DMS 273 treated with DMSO at 0.1 percent for 48 hours (cell line): ENCODE data around the gene BCAR3.

Experiments
- DNase-seq: peaks from one replicate; lab custom pipeline; 2025; lab: John Stamatoyannopoulos, UW

The BCAR3 gene

DNA sequence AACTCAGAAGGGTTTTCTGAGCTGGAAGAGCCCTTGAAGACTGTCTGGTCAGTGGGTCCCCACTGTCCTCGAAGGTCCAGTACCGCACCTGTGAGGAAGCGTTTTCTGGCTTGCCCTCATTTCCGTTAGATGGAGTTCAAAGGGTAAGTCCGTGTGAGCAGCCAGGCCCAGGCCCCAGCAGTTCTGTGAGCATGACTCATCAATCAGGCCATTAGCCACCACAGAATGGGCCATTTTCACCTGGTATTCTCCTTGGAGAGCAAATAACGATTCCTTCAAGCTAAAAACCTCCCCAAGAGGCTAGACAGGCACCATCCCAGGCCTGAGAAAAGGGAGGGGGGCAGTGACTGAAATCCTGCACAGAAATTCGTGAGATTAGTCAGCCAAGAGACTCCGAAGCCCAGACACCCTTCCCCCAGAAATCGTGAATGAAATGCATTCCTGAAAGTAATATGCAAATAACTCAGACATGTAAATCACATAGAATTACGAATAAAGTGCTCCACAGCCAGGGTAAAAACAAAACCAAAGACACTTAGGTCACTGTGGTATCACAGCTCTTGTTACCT lies 66.0 kb downstream of the BCAR3 start:
- no peak for DNase-seq

DNA sequence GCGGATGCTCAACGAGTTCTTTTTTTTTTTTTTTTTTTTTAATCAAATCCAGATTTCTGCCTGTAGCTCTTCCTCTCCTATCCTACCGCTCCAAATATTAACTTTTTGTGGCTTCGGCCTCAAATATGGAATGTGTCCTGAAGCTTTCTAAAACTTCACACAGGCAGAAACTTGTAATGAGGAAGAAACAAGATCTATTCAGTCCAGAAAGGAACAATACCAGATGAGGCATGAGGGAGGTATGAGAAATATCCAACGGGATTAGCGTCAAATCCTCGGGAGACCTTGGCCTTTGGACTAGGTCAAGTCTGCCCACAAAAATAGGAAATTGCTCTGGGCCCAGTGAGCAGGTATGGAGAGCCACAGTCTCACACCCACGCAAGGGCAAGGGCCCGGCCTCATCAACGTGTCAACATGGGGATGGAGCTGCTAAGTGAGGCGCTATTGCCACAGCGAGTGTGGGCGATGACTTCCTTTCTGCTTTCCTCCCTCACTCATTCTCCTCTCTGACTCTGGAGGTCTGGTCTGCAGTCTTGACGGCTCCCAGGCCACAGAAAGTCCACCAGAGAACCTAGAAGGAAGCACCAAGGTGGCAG lies 66.6 kb downstream of the BCAR3 start:
- DNase-seq = no peak

DNA sequence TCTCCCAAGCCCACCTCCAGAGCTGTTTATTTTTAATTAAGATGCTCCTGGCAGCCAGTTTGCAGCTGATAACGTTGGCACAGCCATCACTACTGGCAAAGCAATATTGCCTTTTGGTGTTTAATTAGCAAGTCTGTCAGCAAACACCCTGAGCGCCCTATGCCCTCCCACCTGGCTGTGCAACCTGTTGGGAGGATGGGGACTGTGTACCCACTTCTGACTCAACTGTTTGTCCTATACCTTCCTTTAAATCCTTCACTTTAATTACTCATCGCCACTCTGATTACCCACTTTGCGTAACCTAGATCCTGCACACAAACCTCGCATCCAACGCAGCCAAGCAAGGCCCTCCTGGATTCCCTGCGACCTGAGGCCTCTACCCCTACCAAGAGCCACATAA lies 67.1 kb downstream of the BCAR3 start:
- no peak for DNase-seq

DNA sequence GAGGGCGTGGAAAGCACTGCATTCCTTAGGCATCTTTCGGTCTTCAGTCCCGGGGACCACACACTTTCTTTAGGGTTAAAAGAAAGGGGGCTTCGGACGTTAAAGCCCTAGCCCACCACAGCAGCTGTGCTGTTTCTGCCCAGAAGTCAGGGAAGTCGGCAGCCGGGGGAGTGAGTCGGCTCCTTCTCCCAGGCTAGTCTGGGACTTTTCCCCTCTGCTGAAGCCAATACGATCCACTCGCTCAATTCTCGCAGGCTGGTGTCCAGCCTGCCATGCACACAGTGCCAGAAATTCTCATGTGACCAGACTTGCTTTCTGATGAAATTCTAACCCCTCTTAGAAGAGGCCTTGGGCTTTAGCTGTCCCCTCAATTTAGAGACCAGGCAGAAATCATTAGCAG lies 67.7 kb downstream of the BCAR3 start:
- no peak for DNase-seq

DNA sequence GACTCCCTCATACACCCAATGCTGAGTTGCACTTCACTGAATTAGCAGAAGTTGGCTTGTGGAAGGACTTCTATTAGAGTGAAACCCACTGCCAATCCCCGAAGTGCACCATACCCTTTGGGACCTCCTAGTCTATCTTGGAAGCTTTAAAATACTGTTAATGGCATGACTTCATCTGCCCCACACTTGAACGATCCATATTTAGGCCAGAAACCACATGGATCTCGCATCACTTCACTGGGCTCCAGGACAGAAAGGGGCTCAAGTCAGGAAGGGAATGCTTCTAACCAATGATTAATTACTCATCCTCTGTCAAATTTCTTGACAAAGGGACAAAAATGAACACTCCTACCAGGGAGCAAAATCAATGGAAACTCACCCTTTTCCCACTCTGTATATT lies 69.1 kb downstream of the BCAR3 start:
- no peak for DNase-seq

DNA sequence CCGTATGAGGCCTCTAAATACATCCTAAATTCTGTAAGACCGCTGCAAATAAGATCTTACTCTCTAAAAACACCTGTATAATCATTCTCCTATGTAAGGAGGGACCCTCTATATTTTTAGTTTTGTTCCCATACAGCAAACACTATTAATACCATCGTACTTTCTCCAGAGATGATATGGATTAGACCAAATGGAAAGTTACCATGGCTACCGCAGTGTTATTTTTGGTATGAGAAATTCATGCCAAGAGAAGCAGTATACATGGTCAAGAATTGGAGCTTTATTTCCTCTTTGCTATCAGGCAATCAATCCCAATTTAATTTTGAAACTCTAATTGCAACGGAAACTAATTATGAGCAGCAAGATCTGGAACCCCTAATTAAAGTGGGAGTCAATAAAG lies 70.0 kb downstream of the BCAR3 start:
- no peak for DNase-seq

DNA sequence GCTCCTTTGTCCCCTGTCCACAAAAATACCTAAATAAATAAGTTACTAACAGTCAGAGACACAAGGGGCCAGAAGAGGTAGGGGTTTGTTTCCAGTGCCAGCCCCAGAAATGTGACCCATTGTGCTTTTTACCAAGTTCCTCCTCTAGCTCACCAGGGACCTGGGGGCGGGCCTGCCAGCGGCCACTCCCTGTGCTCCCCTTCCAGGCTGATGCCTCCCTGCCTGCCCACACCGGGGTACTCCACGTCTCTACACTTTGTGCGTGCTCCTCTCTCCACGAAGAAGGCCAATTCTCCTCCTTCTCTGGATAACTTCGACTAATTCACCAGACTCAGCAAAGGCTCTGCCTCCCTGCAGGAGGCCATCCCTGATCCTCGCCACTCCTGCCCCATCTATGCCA lies 72.1 kb downstream of the BCAR3 start:
- no peak for DNase-seq

DNA sequence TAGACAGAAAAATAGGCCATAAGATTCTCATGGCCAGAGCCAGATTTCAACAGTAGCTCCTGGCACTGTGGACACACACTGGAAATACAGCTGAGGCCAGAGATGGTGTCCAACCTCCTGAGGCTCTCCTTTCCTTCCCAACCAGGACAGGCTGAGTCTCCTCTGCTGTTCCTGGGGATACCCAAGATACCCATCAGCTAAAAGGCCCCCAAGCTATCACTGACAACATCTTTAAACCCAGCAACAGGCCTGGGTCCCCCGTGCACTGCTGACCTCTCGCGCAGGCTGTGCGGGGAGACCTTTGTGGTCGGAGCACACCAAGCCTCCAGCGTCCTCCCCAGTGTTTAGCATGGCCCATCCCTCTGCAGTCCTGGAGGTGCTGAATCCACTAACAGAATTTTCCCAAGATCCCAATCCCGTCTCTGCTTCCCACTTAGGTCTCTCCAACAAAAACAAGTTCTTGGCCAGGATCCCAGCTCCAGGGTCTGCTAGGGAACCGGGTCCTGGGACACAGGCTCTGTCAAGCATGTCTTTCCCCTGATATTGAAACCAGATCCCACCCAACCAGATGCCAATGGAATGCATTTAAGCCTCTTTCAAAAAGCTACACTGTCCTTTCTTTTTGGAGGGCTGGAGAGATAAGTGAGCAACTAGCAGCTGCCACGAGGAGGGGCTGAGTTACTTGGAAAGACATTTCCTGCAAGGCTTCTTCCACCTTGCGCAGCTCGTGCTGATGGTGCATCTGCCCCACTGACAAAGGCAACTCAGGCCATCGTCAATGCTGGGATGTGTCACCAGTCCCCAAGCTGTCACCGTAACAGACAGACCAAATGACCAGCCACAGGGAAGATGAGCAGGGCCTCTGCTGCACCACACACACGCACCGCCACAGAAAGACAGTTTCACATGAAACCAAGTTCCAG lies 73.2 kb downstream of the BCAR3 start:
- DNase-seq = peak; percentile 28

DNA sequence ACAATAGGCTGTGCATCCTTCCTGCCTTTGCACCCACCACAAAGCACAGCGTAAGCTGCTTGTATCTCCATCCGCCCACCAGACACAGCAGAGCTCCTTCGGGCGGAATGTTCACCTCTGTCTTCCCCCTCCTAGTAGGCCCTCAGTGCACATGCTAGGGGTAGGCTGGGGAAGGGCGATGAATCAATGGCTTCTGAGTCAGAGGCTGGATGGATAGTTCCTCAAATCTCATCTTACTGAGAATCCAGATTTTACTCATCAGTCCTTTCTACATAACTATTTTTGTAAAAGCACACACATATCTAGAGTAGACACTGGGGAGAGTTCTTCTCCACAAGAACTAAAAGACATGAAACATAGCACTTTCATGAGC lies 73.8 kb downstream of the BCAR3 start:
- DNase-seq = no peak

DNA sequence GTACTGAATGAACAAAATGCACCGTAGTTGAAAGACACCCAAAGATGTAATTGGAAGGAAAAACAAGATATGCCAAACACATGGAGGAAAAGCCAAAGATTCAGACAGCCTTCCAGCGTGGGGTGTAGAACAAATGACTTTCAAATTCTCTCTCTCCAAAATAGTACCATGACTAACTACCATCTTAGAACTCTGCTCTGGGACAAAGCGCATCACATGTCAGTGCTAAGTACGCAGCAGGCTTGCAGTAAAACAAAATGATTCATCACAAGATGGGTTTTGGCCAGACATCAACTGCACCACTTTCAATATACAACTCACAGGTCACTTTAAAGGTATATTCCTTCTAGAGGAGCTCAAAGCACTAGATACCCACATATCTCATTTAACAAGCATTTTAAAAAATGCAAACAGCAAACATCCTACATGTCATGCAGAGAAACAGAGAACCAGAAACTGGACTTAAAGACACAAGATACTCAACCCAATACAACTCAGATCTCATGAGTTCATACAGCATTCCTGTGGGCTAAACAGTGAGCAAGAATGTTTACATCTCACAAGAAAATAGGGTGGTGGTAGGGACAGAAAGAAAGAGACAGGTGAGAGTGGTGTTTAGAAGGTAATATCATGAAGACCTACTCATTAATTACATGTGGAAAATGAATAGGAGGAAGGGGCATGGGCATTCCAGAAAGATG lies 75.7 kb downstream of the BCAR3 start:
- no peak for DNase-seq

DNA sequence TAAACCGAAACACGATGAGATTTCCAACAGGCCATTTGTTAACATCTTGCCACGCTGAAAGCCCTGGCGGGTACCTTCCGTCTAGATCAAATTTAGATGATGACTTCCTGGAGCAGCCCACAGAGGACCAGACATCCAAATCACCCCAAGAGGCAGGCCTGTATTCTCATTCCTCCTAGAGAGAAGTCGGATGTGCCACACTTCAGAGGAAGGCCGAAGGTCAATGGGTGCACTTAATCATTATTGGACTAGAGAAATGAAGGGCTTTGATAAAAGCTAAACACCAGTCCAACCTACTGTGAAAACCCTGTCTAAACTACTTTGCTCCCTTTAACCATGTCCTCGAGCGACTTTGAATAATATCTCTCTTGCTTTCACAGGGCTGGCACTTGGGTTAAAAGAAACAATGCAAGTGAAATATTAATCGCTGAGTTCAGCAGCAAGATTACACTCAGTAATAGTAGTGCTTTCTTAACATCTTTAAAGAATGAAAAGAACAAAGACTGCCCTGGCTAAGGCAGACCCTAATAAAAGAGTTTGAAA lies 76.5 kb downstream of the BCAR3 start:
- DNase-seq = no peak

DNA sequence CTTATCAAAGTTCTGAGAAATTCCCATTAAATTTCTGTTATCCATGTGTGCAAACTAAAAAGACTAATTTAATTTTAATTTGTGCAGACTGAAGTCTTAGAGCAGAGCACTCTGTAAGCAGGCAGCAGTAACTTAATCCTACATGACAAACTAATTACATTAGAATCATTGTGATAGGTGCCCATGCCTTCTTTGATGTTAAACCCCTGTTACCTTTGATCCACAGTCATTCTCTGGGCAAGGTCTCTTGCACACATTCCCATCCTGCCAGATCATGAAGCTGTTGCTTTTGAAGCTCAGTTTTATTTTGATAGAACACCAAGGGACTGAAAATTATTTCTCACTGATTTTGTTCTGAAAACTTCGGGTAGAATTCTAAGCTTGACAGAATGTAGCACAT lies 77.2 kb downstream of the BCAR3 start:
- no peak for DNase-seq

DNA sequence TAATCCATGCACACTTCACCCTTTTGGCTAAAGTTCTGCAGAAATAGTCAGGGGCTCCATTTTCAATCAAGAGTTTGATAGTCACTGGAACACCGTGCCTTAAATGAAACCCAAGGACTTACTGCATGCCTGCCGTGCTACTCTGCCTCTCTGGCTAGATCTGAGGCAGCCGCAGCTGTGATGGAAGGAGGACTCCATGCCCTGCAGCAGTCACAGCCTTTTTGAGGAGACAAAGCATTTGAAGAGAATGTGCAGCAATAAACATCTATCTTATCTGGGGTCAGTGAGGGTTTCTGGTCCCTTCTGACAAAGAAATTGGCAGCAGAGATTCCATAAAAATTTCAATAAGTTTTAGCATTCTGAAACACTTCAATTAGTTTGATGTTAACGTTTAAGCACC lies 78.0 kb downstream of the BCAR3 start:
- no peak for DNase-seq

DNA sequence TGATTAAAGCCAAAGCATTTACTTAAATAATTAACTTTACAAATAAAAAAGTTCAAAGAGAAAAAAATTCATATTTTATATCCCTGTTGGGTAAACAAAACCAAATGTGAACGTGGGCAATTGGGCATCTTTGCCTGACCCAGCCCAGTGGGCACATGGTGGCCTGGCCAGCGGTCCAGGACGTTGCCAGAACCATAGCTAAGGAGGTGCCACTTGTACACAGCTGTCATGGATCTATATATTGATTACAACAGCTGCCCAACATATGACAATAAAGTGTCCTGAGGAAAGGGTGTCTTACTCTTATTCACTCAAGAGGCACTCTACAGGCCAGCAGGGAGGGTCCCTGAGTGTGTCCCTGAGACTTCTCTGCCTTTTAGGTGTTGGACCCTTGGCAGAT lies 78.5 kb downstream of the BCAR3 start:
- DNase-seq = no peak

DNA sequence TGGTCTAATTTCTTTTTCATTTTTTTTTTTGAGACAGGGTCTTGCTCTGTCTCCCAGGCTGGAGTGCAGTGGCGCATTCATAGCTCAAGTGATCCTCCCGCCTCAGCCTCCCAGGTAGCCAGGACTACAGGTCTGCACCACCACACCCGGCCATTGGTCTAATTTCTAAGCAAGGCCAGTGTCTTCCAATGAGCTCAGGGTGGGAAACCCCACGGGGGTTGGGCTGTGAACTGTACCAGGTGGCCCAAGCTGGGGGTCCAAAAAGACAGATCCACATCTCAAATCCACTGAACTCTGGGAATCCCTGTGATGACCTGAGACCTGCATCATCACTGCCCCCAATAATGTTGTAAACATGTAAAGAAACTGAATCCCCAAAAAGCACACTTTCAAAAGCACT lies 79.5 kb downstream of the BCAR3 start:
- DNase-seq = no peak

DNA sequence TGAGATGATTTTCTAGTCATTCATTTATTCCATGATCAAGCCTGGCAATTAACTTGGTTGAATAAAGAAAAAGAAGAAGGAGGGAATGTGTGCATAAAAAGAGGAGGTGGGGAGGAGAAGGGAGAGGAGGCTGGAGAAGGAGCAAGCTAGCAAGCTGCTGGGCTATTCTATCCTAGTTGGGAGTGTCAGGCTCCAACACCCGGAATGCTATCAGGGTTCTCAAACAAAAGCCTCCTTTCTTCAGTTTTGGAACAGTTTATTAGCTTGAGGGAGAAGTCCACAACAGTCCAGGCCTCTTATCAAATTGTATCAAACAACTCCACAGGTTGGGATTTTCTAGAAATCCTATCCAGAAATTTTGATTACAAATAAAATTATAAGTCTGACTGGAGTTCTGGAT lies 80.0 kb downstream of the BCAR3 start:
- no peak for DNase-seq

DNA sequence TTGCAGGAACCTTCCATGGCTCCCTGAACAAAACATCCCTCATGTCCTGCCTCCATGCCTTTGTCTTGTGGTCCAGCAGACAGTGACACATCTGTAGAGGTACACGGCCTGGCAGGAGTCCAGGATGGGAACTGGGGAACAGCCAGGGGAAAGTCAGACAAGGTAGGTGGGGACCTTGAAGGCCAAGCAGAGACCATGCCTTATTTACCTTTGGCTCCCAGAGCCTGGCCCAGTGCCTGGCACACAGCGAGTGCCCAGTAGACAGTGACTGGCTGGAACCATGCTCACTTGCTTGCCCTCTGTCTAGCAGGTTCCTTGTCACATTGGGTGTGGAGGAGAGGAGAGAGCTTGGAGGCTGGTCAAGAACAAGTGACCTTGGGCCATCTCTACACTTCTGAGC lies 81.0 kb downstream of the BCAR3 start:
- DNase-seq = no peak

DNA sequence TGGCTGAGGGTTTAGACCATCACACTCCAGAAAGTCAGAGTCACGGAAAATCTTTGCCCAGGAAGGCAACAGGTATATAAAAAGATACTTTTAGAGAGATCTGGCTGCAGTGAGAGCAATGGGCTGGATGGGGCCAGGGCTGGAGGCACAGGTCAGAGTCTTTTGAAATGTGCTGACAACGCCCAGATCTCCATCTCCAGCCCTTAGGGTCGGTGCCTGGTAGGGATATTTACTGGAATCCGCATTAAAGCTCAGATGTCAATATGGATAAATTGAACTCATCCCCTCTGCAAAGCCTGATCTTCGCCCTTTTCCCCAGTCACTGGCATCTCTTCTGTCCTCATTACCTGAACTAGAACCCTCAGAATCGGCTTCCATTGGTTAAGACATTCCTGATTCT lies 82.2 kb downstream of the BCAR3 start:
- DNase-seq = no peak

DNA sequence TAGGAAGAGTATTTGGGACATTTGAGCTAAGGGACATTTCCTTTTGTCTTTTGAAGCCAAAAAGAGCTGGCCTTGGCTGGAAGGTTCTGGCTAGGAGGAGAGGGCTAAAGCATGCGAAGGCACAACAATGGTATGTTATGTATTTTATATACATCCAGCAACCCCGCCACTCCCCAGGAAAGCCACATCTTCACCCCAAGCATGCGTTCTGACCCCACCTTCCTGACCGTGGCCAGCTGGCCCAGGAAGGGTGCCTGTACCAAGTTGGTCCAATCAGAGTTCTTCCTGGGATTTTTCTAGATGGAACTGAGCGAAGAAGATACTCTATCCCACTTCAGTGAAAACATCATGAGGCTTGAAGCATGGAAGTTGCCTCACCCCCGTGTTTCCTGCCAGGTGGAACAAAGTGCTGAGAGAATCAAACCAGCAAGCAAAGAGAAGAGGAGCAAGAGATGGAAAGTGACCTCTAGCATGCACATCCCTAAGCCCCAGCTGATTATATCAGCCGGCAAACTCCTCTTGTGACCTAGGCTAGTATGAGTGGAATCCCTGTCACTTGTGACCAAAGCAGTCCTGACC lies 82.7 kb downstream of the BCAR3 start:
- no peak for DNase-seq

DNA sequence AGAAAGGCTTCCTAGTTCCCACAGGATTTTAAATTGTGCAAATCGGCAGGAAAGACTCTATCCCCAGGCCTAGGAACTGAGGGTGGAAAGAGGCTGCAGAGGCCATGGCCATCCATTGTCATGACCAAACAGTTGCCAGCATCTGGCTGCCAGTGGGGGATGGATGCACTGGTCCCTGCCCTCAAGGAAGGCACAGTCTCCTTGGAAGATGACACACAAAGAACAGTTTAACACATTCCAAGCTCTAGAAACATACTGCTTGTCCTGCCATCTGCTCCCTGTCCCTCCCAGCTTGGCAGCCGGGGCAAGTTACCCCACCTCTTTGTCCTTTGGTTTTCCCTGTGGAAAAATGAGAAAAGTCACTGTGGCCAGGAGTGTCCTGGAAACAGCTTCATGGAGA lies 83.2 kb downstream of the BCAR3 start:
- DNase-seq = no peak

DNA sequence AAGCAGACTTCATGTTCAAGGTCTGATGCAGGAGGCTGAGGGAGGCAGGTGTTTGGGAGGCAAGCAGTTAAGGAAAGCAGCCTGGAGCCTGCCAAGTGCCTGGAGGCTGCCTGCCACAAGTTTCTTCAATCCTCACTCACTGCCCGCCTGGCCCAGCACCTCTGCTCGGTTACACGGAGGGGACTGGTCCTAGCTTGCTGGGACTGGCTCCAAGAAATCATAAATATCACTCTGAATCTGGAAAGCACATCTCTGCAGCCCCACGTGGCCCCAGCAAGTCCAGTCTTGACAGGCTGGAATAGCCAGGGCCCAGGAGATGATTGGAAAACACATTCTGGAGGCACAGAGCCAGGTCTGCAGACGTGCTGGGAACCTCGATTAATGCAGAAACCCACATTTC lies 83.9 kb downstream of the BCAR3 start:
- DNase-seq = peak; percentile 65
